Measurements from ENCODE around the gene ERP44.

DNA sequence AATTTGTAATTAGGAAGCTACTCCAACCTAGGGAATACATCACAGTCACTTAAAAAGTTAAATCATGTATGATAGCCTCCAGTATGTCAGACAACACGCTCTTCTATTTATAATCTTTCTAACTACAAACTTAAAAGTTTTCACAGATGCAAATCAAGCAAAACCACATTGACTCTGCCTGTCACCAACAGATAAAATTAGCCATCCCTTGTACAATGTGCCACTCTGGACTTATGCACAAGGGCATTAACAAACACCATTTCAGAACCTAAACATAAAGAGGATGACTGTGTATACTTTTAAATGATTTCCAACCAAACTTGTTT is 14.7 kb downstream of the ERP44 start:
- TF ChIP-seq, protein P1, sequence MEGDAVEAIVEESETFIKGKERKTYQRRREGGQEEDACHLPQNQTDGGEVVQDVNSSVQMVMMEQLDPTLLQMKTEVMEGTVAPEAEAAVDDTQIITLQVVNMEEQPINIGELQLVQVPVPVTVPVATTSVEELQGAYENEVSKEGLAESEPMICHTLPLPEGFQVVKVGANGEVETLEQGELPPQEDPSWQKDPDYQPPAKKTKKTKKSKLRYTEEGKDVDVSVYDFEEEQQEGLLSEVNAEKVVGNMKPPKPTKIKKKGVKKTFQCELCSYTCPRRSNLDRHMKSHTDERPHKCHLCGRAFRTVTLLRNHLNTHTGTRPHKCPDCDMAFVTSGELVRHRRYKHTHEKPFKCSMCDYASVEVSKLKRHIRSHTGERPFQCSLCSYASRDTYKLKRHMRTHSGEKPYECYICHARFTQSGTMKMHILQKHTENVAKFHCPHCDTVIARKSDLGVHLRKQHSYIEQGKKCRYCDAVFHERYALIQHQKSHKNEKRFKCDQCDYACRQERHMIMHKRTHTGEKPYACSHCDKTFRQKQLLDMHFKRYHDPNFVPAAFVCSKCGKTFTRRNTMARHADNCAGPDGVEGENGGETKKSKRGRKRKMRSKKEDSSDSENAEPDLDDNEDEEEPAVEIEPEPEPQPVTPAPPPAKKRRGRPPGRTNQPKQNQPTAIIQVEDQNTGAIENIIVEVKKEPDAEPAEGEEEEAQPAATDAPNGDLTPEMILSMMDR (IDR thresholded peaks at IDR 0.05) = no peak
- no peak for TF ChIP-seq POLR2A (IDR thresholded peaks at IDR 0.05)

Measured in lower leg skin (tissue), 3 donors.